HFFc6 (cell line): ENCODE data around the gene ITGB1. TPM values are rescaled to one million over a fixed set of nuclear protein-coding genes. Genes with fewer than 3 reads are reported as not detected.

Experiments
- DNase-seq: peaks from one replicate; pipeline ENCODE4 v3.0.0-alpha.2; 2018
- H3K27ac Mint-ChIP-seq: 2 replicates; pipeline ENCODE4 v1.8.0; 2020; ENCODE audit warnings: mild to moderate bottlenecking, mixed read lengths
- H3K27me3 Mint-ChIP-seq: 2 replicates; pipeline ENCODE4 v1.8.0; 2021; ENCODE audit warnings: mild to moderate bottlenecking, moderate library complexity, mixed read lengths; ENCODE audit not compliant: insufficient read depth
- H3K36me3 Mint-ChIP-seq: 2 replicates; pipeline ENCODE4 v1.8.0; 2021; ENCODE audit warnings: low read depth, mixed read lengths
- H3K4me1 Mint-ChIP-seq: 2 replicates; pipeline ENCODE4 v1.8.0; 2020; ENCODE audit warnings: low read depth, mixed read lengths
- H3K4me3 Mint-ChIP-seq: 2 replicates; pipeline ENCODE4 v1.8.0; 2020; ENCODE audit warnings: mild to moderate bottlenecking, moderate library complexity, mixed read lengths
- H3K9me3 Mint-ChIP-seq: 2 replicates; pipeline ENCODE4 v1.8.0; 2020; ENCODE audit warnings: mild to moderate bottlenecking, mixed read lengths
- total RNA-seq, 6 experiments: library from RNA; stranded (reverse); fragmentation: NEBNext Ultra II Directional; extraction: Animal tissue kit (Norgen Biotek cat#: 25700); gene quantifications; 2 replicates in 1 of 6; 3 replicates in 5 of 6; pipeline ENCODE4 v1.2.3, GENCODE V29; 2021
- TF ChIP-seq, protein P1 (sequence below): fragments of 200-600 bp; sonication (generic); IDR thresholded peaks from 2 replicates; pipeline ENCODE4 v1.5.0; 2021; ENCODE audit warnings: antibody characterized with exemption, mild to moderate bottlenecking

The ITGB1 gene
- total RNA-seq, 6 experiments from 2014 or later = 1,442 to 1,960 (median 1,623) TPM

DNA sequence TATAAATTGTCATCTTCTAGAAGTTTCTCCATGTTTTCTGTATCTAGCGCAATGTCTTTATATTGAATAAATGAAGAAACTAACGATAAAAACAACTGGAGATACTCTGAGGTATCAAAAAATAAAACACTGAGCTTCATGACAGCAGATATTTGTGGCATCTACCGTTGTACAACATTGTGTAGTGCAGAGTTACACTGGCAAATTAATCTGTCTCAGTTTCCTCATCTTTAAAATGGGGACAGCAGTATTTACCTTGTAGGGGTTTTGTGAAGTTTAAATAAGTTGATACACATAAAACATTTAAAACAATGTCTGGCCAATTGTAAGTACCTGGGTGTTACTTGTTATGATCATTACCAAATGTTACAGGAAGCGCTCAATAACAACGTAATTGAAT, 10.4 kb downstream of the ITGB1 start:
- no peaks in the 10 kb centered on the region; the same call in none of the 2 replicates for H3K27me3 Mint-ChIP-seq
- H3K9me3 Mint-ChIP-seq = no peaks in the 10 kb centered on the region
- no peak overlapping the region for H3K27ac Mint-ChIP-seq
- H3K4me3 Mint-ChIP-seq = no peak overlapping the region; the same call in 1 of the 2 replicates
- H3K4me1 Mint-ChIP-seq = peaks cover 94% of the 10 kb centered on the region
- TF ChIP-seq, protein P1, sequence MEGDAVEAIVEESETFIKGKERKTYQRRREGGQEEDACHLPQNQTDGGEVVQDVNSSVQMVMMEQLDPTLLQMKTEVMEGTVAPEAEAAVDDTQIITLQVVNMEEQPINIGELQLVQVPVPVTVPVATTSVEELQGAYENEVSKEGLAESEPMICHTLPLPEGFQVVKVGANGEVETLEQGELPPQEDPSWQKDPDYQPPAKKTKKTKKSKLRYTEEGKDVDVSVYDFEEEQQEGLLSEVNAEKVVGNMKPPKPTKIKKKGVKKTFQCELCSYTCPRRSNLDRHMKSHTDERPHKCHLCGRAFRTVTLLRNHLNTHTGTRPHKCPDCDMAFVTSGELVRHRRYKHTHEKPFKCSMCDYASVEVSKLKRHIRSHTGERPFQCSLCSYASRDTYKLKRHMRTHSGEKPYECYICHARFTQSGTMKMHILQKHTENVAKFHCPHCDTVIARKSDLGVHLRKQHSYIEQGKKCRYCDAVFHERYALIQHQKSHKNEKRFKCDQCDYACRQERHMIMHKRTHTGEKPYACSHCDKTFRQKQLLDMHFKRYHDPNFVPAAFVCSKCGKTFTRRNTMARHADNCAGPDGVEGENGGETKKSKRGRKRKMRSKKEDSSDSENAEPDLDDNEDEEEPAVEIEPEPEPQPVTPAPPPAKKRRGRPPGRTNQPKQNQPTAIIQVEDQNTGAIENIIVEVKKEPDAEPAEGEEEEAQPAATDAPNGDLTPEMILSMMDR = no peak
- DNase-seq = no peak
- H3K36me3 Mint-ChIP-seq = peaks cover 24% of the 10 kb centered on the region

DNA sequence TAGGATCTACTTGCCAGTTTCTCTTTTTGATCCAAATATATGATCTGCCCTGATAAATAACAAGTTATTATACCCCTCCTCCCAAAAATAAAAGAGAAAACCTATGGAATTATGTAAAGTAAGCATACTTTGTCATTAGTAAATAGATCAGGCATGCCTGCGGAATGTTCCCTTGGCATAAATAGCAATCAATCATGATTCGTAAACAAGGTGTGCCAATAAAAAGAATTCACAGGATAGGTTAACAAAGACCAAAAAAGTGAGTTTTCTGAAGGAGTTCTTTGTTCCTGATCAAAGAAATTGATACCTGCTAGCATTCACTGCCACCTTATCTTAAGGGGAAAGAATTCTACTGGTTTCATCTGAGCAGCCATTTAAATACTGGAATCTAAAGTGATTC, 11.9 kb downstream of the ITGB1 start:
- H3K9me3 Mint-ChIP-seq = no peaks in the 10 kb centered on the region
- DNase-seq = no peak
- TF ChIP-seq, protein P1 = no peak
- peaks cover 26% of the 10 kb centered on the region for H3K36me3 Mint-ChIP-seq
- no peaks in the 10 kb centered on the region; the same call in none of the 2 replicates for H3K27me3 Mint-ChIP-seq
- no peak overlapping the region for H3K27ac Mint-ChIP-seq
- H3K4me3 Mint-ChIP-seq = no peak overlapping the region; the same call in 1 of the 2 replicates
- H3K4me1 Mint-ChIP-seq = peaks cover 94% of the 10 kb centered on the region

- Mint-ChIP-seq H3K4me3 (peak overlapping the region; percentile 41), H3K4me1 (peaks cover 95% of the 10 kb centered on the region), H3K27ac (peak overlapping the region; percentile 59), H3K27me3 (no peaks in the 10 kb centered on the region; the same call in none of the 2 replicates), H3K9me3 (no peaks in the 10 kb centered on the region), H3K36me3 (peaks cover 32% of the 10 kb centered on the region)
- TF ChIP-seq, protein P1 = no peak
- no peak for DNase-seq
These were observed 14.0 kb downstream of the ITGB1 start for GRCh38 chr10:32943854-32944661.

DNA sequence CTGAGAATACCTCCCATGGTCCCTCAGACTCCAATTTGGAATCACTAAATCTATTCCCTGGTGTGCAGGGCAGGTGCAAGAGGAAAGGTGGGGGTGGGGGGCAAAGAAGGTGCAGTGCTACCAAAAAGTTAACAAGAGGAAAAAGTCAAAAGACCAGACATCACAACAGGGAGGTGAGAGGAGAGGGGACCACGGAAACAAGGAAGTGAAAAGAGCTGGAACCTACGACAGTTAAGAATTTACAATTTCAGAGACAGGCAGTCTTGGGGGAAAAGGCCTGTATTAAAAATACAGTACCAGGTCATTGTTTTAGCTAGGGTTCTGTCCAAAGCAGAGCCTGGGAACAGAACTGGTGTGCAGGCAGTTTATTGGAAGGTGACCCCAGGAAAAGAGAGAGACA, 14.6 kb downstream of the ITGB1 start:
- H3K4me3 Mint-ChIP-seq = peak overlapping the region; percentile 41
- H3K27ac Mint-ChIP-seq = peak overlapping the region; percentile 59

DNA sequence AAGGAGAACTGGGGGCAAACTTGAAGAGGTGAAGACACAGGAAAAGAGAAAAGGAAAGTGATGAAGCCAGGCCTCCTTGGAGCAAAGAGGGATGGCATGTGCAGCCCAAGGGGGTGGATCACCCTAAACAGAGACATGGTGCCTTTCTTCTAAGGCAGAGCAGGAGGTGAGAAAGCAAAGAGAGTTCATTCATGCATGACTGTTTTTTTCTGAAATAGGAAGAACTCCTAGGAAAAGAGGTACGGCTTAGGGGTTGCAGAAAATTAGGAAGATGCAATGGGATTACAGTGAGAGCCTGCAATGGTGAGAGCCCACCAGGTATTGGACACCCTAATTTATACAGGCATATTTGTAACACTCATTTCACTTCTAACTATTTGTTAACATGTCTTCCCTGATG, 15.9 kb downstream of the ITGB1 start:
- H3K36me3 Mint-ChIP-seq = peaks cover 32% of the 10 kb centered on the region
- DNase-seq = no peak
- peak overlapping the region; percentile 62 for H3K27ac Mint-ChIP-seq
- peaks cover 93% of the 10 kb centered on the region for H3K4me1 Mint-ChIP-seq
- TF ChIP-seq, protein P1 = no peak
- H3K9me3 Mint-ChIP-seq = no peaks in the 10 kb centered on the region
- H3K27me3 Mint-ChIP-seq = no peaks in the 10 kb centered on the region; the same call in none of the 2 replicates
- H3K4me3 Mint-ChIP-seq = peak overlapping the region; percentile 63

More for the DNA sequence above, 14.6 kb downstream of the ITGB1 start:
- TF ChIP-seq, protein P1 = no peak
- no peaks in the 10 kb centered on the region; the same call in none of the 2 replicates for H3K27me3 Mint-ChIP-seq
- peaks cover 32% of the 10 kb centered on the region for H3K36me3 Mint-ChIP-seq
- DNase-seq = no peak
- peaks cover 95% of the 10 kb centered on the region for H3K4me1 Mint-ChIP-seq
- H3K9me3 Mint-ChIP-seq = no peaks in the 10 kb centered on the region
